Measurements from ENCODE around the gene FGF4. TPM values are rescaled to one million over a fixed set of nuclear protein-coding genes. Genes with fewer than 3 reads are reported as not detected.

The FGF4 gene
- total and polyA plus RNA-seq, 4 donors, result not detected

DNA sequence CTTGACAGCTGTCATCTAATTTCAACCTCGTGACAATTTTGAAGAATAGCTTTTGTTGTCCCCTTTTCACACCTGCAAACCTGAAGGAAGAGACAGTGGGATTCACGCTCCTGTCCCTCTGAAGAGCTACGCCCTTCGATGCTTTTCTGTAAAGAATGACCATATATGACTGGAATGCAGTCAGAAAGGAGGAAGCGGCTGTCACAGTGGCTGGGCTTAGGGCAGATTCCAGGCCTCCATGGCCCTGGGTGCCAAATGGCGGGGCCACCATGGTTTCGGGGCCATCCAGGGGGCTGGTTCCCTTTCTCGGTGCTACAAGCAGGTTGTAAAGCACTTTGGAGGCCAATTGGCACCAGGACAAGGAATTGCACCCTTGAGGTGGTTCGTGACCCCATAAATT is 49.1 kb downstream of the FGF4 start (continued):
- TF ChIP-seq, protein P1, sequence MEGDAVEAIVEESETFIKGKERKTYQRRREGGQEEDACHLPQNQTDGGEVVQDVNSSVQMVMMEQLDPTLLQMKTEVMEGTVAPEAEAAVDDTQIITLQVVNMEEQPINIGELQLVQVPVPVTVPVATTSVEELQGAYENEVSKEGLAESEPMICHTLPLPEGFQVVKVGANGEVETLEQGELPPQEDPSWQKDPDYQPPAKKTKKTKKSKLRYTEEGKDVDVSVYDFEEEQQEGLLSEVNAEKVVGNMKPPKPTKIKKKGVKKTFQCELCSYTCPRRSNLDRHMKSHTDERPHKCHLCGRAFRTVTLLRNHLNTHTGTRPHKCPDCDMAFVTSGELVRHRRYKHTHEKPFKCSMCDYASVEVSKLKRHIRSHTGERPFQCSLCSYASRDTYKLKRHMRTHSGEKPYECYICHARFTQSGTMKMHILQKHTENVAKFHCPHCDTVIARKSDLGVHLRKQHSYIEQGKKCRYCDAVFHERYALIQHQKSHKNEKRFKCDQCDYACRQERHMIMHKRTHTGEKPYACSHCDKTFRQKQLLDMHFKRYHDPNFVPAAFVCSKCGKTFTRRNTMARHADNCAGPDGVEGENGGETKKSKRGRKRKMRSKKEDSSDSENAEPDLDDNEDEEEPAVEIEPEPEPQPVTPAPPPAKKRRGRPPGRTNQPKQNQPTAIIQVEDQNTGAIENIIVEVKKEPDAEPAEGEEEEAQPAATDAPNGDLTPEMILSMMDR (IDR thresholded peaks at IDR 0.05; ENCODE audit: low read depth, low read length, missing input control), result no peak
- TF ChIP-seq SP1 (IDR thresholded peaks at IDR 0.05) (no peak), GABPA (IDR thresholded peaks at IDR 0.05 in 1 of 2, conservative IDR thresholded peaks at IDR 0.05 in 1 of 2) (no peak), TAF1 (conservative IDR thresholded peaks at IDR 0.05) (no peak)

DNA sequence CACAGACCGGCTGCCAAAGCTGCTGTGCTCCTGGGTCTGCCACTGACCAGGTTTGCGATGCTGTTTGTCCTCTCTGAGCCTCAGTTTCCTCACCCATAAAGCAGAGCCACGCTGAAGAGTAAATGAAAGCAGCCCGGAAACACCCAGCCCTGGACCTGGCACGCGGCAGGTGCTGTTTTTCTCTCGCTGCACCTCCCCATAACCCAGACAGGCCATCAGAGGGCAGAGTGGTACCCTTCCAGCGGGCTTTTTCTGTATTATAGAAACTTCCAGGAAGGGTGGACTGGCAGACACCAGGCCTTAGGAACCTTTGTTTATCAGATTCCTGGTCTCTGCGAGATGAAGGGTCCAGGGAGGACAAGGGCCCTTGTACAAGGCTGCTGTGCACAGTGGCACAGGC is 53.4 kb downstream of the FGF4 start:
- H3K27ac ChIP-seq (ENCODE audit: low read depth in 1 of 2, low read length in 2 of 2), result no peak overlapping the region
- no peak overlapping the region for H3K4me3 ChIP-seq (ENCODE audit: low read depth in 1 of 3, low read length in 3 of 3)
- peaks cover 0 to 7% (median 1%) of the 10 kb centered on the region in 4 donors for H3K27me3 ChIP-seq (ENCODE audit: control insufficient read depth in 4 of 4, insufficient read depth in 4 of 4, low read length in 3 of 4)
- no peak overlapping the region for H3K9ac ChIP-seq (ENCODE audit: low read depth in 1 of 2, low read length in 2 of 2)
- no peaks in the 10 kb centered on the region for H3K9me3 ChIP-seq (ENCODE audit: control insufficient read depth in 4 of 4, low read length in 3 of 4)
- no peak for DNase-seq (ENCODE audit: low spot score)
- no peaks in the 10 kb centered on the region for H3K4me1 ChIP-seq (ENCODE audit: control insufficient read depth in 4 of 4, insufficient read depth in 4 of 4, low read length in 3 of 4)
- H3K36me3 ChIP-seq (ENCODE audit: control insufficient read depth in 4 of 4, insufficient read depth in 3 of 4, low read depth in 1 of 4, low read length in 3 of 4), result no peaks in the 10 kb centered on the region
- 32% methylated on average over 9 of the region's 9 CpGs for WGBS
- TF ChIP-seq RXRA (IDR thresholded peaks at IDR 0.05) (no peak), RAD21 (IDR thresholded peaks at IDR 0.05) (peak; percentile 67 to 69)
- TF ChIP-seq, protein P1 (IDR thresholded peaks at IDR 0.05; ENCODE audit: low read depth, low read length, missing input control), result peak; percentile 30

DNA sequence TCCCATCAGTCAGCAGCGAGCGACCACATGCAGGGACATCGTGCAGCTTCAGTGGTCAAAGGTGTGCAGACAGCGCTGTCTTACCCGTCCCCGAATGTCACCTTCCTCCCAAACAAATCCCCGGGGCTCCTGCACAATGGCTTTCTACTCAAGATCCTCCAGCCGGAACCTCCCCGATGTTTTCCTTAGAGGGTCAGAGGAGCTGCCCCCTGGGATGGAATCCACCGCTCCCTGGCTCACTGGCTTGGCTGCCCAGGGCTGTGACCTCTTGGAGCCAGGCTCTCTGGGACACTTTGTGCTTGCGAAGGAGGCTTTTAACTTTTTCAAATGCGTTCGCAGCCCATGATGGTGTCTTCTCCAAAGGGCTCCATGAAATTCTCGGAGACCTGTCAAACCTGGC is 54.0 kb downstream of the FGF4 start:
- WGBS, result 55% methylated on average over 14 of the region's 14 CpGs
- peaks cover 0 to 7% (median 1%) of the 10 kb centered on the region in 4 donors for H3K27me3 ChIP-seq (ENCODE audit: control insufficient read depth in 4 of 4, insufficient read depth in 4 of 4, low read length in 3 of 4)
- H3K27ac ChIP-seq (ENCODE audit: low read depth in 1 of 2, low read length in 2 of 2), result no peak overlapping the region
- no peak overlapping the region for H3K4me3 ChIP-seq (ENCODE audit: low read depth in 1 of 3, low read length in 3 of 3)
- DNase-seq (ENCODE audit: low spot score), result no peak
- no peak overlapping the region for H3K9ac ChIP-seq (ENCODE audit: low read depth in 1 of 2, low read length in 2 of 2)
- TF ChIP-seq RXRA (IDR thresholded peaks at IDR 0.05) (no peak), HNF4A (conservative IDR thresholded peaks at IDR 0.05) (no peak), NR2F2 (IDR thresholded peaks at IDR 0.05) (no peak), TAF1 (conservative IDR thresholded peaks at IDR 0.05) (no peak), EGR1 (IDR thresholded peaks at IDR 0.05; ENCODE audit: low read depth in 2 of 2) (no peak), GABPA (IDR thresholded peaks at IDR 0.05 in 1 of 2, conservative IDR thresholded peaks at IDR 0.05 in 1 of 2) (no peak), JUND (IDR thresholded peaks at IDR 0.05) (no peak), YY1 (IDR thresholded peaks at IDR 0.05) (no peak), FOXA1 (IDR thresholded peaks at IDR 0.05) (no peak), FOXA2 (IDR thresholded peaks at IDR 0.05) (no peak)
- TF ChIP-seq, protein P2, sequence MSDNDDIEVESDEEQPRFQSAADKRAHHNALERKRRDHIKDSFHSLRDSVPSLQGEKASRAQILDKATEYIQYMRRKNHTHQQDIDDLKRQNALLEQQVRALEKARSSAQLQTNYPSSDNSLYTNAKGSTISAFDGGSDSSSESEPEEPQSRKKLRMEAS (IDR thresholded peaks at IDR 0.05), result no peak
- TF ChIP-seq, protein P3, sequence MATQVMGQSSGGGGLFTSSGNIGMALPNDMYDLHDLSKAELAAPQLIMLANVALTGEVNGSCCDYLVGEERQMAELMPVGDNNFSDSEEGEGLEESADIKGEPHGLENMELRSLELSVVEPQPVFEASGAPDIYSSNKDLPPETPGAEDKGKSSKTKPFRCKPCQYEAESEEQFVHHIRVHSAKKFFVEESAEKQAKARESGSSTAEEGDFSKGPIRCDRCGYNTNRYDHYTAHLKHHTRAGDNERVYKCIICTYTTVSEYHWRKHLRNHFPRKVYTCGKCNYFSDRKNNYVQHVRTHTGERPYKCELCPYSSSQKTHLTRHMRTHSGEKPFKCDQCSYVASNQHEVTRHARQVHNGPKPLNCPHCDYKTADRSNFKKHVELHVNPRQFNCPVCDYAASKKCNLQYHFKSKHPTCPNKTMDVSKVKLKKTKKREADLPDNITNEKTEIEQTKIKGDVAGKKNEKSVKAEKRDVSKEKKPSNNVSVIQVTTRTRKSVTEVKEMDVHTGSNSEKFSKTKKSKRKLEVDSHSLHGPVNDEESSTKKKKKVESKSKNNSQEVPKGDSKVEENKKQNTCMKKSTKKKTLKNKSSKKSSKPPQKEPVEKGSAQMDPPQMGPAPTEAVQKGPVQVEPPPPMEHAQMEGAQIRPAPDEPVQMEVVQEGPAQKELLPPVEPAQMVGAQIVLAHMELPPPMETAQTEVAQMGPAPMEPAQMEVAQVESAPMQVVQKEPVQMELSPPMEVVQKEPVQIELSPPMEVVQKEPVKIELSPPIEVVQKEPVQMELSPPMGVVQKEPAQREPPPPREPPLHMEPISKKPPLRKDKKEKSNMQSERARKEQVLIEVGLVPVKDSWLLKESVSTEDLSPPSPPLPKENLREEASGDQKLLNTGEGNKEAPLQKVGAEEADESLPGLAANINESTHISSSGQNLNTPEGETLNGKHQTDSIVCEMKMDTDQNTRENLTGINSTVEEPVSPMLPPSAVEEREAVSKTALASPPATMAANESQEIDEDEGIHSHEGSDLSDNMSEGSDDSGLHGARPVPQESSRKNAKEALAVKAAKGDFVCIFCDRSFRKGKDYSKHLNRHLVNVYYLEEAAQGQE (IDR thresholded peaks at IDR 0.05), result no peak
- TF ChIP-seq, protein P4, sequence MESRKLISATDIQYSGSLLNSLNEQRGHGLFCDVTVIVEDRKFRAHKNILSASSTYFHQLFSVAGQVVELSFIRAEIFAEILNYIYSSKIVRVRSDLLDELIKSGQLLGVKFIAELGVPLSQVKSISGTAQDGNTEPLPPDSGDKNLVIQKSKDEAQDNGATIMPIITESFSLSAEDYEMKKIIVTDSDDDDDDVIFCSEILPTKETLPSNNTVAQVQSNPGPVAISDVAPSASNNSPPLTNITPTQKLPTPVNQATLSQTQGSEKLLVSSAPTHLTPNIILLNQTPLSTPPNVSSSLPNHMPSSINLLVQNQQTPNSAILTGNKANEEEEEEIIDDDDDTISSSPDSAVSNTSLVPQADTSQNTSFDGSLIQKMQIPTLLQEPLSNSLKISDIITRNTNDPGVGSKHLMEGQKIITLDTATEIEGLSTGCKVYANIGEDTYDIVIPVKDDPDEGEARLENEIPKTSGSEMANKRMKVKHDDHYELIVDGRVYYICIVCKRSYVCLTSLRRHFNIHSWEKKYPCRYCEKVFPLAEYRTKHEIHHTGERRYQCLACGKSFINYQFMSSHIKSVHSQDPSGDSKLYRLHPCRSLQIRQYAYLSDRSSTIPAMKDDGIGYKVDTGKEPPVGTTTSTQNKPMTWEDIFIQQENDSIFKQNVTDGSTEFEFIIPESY (IDR thresholded peaks at IDR 0.05), result no peak
- TF ChIP-seq, protein P5, sequence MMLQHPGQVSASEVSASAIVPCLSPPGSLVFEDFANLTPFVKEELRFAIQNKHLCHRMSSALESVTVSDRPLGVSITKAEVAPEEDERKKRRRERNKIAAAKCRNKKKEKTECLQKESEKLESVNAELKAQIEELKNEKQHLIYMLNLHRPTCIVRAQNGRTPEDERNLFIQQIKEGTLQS (IDR thresholded peaks at IDR 0.05), result no peak
- H3K36me3 ChIP-seq (ENCODE audit: control insufficient read depth in 4 of 4, insufficient read depth in 3 of 4, low read depth in 1 of 4, low read length in 3 of 4), result no peaks in the 10 kb centered on the region
- H3K4me1 ChIP-seq (ENCODE audit: control insufficient read depth in 4 of 4, insufficient read depth in 4 of 4, low read length in 3 of 4), result no peaks in the 10 kb centered on the region
- no peaks in the 10 kb centered on the region for H3K9me3 ChIP-seq (ENCODE audit: control insufficient read depth in 4 of 4, low read length in 3 of 4)
